Right cardiac atrium (tissue), 5 donors: ENCODE measurements around the gene IL19. TPM values are rescaled to one million over a fixed set of nuclear protein-coding genes. Genes with fewer than 3 reads are reported as not detected.
"Not testable (repeated sequence)": the region's sequence is repeated elsewhere in the genome, so short reads cannot be mapped to it uniquely, and the experiment has no call there.

ENCODE experiments used
- ATAC-seq, 2 donors: fragments of 200-7000 bp; cut with Tn5 transposase; one replicate each; pipeline versions ENCODE4 v1.8.0 to v1.9.1; 2020; ENCODE audit warnings: moderate library complexity in 2 of 2, mild to moderate bottlenecking in 1 of 2
- DNase-seq, 3 donors: peaks; one replicate each; pipeline ENCODE4 v3.0.0-alpha.2; 2020
- H3K27ac ChIP-seq: one replicate; pipeline ENCODE4 v1.5.1; 2013; ENCODE audit warnings: mild to moderate bottlenecking, low read length, control low read depth, moderate library complexity
- H3K27me3 ChIP-seq: one replicate; pipeline ENCODE4 v1.6.1; 2013; ENCODE audit not compliant: control insufficient read depth, insufficient read depth
- H3K4me1 ChIP-seq: one replicate; pipeline ENCODE4 v1.6.1; 2013; ENCODE audit warnings: low read length; ENCODE audit not compliant: control insufficient read depth, insufficient read depth
- H3K4me3 ChIP-seq: one replicate; pipeline ENCODE4 v1.5.1; 2013; ENCODE audit warnings: low read length, control low read depth
- H3K9me3 ChIP-seq: one replicate; pipeline ENCODE4 v1.6.1; 2013; ENCODE audit warnings: low read length; ENCODE audit not compliant: control insufficient read depth
- WGBS: extraction: QIAGEN DNeasy Blood & Tissue Kit; methylation state at CpG from one replicate; pipeline ENCODE4 v1.1.7; 2013; 5-methylcytosine and 5-hydroxymethylcytosine counted together
- intact Hi-C, 4 donors: fragments of 100-400 bp; cut with DNase I; formaldehyde crosslinking; loops; one replicate each; pipeline versions ENCODE4 v1.11.0 to v1.14.0; 2022 to 2023
- polyA plus RNA-seq: library from polyadenylated mRNA; stranded (reverse); fragments of 200-250 nt; gene quantifications from one replicate; pipeline ENCODE4 v1.2.3, GENCODE V29; 2013
- total RNA-seq, 4 donors: library from RNA; stranded (reverse); fragmentation: NEBNext Ultra II Directional; extraction: Animal tissue kit (Norgen Biotek cat#: 25700); gene quantifications; one replicate each; pipeline ENCODE4 v1.2.1, GENCODE V29; 2021
- donor health status: healthy with polysubstance abuse.
- donor health status: DM: no; HTN: yes; CAD: no.
- donor health status: DM: no; HTN: no; CAD: no.
- donor health status: DM: no; HTN: yes; CAD: no; lungs with severe emphysema.
- donor health status: DM: yes; HTN: yes; CAD: no.

Gene IL19
- total and polyA plus RNA-seq, 5 donors, result not detected

DNA sequence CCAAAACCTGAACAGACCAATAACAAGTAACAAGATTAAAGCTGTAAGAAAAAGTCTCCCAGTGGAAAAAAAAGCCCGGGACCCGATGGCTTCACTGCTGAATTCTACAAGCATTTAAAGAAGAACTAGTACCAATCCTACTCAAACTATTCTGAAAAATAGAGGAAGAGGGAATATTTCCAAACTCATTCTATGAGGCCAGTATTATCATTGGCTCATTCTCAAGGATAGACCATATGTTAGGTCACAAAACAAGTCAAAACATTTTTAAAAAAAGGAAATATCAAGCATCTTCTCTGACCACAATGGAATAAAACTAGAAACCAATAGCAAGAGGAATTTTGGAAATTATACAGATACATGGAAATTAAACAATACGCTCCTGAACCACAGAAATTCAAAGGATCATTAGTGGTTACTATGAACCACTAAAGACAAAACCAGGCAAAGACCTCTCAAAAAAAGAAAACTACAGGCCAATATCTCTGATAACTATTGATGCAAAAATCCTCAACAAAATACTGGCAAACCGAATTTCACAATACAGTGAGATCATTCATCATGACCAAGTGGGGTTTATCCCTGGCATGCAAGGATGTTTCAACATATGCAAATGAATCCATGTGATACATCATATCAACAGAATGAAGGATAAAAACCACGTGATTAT, 80.9 kb downstream of the IL19 start:
- no peaks in the 10 kb centered on the region for H3K9me3 ChIP-seq
- intact Hi-C loops, result no loop called here
- 67% methylated on average over 5 of the region's 5 CpGs for WGBS
- no peak overlapping the region for H3K27ac ChIP-seq
- H3K27me3 ChIP-seq, result no peaks in the 10 kb centered on the region
- DNase-seq (no peak), ATAC-seq (no peak)
- no peak overlapping the region for H3K4me3 ChIP-seq
- H3K4me1 ChIP-seq, result peaks cover 2% of the 10 kb centered on the region

DNA sequence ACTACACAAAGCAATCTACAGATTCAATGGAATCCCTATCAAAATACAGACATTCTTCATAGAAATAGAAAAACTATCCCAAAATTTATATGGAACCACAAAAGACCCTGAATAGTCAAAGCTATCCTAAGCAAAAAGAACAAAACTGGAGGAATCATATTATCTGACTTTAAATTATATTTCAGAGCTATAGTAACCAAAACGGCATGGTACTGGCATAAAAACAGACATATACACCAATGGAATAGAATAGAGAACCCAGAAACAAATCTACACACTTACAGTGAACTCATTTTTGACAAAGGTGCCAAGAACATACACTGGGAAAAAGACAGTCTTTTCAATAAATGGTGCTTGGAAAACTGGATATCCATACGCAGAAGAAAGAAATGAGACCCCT, 82.1 kb downstream of the IL19 start:
- intact Hi-C loops, H3K27me3 ChIP-seq, H3K9me3 ChIP-seq, H3K27ac ChIP-seq, ATAC-seq, DNase-seq, H3K4me3 ChIP-seq, H3K4me1 ChIP-seq: not testable (repeated sequence)
- 98% methylated on average over 2 of the region's 2 CpGs for WGBS

- H3K27me3 ChIP-seq, H3K4me1 ChIP-seq, intact Hi-C loops, DNase-seq, ATAC-seq, H3K27ac ChIP-seq, H3K4me3 ChIP-seq, H3K9me3 ChIP-seq: not testable (repeated sequence)
Measured at GRCh38 chr1:206853696-206854095, 83.1 kb downstream of the IL19 start.

GRCh38 chr1:206854401-206855129, 84.0 kb downstream of the IL19 start:
- no peaks in the 10 kb centered on the region for H3K27me3 ChIP-seq
- ATAC-seq, result no peak

GRCh38 chr1:206855859-206856258, 85.3 kb downstream of the IL19 start:
- WGBS, result 88% methylated on average over 2 of the region's 2 CpGs
- no peaks in the 10 kb centered on the region for H3K27me3 ChIP-seq
- H3K27ac ChIP-seq, result no peak overlapping the region
- no peak for ATAC-seq
- no peak overlapping the region for H3K4me3 ChIP-seq
- DNase-seq, result no peak
- H3K9me3 ChIP-seq, result no peaks in the 10 kb centered on the region
- intact Hi-C loops, result no loop called here
- no peaks in the 10 kb centered on the region for H3K4me1 ChIP-seq

More at GRCh38 chr1:206854401-206855129, 84.0 kb downstream of the IL19 start:
- no peak overlapping the region for H3K4me3 ChIP-seq
- no peaks in the 10 kb centered on the region for H3K4me1 ChIP-seq
- no peak for DNase-seq
- 72% methylated on average over 3 of the region's 3 CpGs for WGBS
- intact Hi-C loops, result no loop called here
- no peaks in the 10 kb centered on the region for H3K9me3 ChIP-seq
- no peak overlapping the region for H3K27ac ChIP-seq

GRCh38 chr1:206856674-206857464, 86.3 kb downstream of the IL19 start:
- no peaks in the 10 kb centered on the region for H3K4me1 ChIP-seq
- intact Hi-C loops, result no loop called here
- DNase-seq, result peak in 1 of 3 donors; percentile 46
- no peaks in the 10 kb centered on the region for H3K9me3 ChIP-seq
- H3K27me3 ChIP-seq, result no peaks in the 10 kb centered on the region
- 93% methylated on average over 5 of the region's 5 CpGs for WGBS
- ATAC-seq, result no peak
- no peak overlapping the region for H3K27ac ChIP-seq
- no peak overlapping the region for H3K4me3 ChIP-seq

- intact Hi-C loops, result no loop called here
- DNase-seq, result no peak
- peak; percentile 14 to 40 for ATAC-seq
- Histone ChIP-seq H3K4me3 (no peak overlapping the region), H3K27me3 (no peaks in the 10 kb centered on the region), H3K9me3 (no peaks in the 10 kb centered on the region), H3K27ac (no peak overlapping the region), H3K4me1 (no peaks in the 10 kb centered on the region)
- 47% methylated on average over 5 of the region's 5 CpGs for WGBS
Measured at GRCh38 chr1:206859082-206859521, 88.5 kb downstream of the IL19 start.

DNA sequence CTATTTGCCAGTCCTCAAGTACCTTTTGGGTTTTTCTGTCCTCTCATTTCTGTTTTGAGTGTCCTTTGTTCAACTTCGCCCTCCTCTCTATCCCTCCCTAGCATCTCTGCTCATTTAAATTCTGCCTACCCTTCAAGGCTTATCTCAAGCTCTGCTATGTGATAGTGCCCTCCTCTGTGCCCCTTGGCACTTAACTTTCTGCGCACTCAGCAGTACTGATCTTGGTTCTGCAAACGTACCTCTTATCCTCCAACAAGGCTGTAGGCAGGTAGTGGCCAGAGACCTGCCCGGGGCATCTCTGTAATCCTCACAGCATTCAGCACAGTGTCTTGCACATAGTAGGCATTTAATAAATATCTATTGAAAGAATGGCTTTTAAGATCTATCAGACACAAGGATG, 89.6 kb downstream of the IL19 start:
- Histone ChIP-seq H3K27me3 (no peaks in the 10 kb centered on the region), H3K9me3 (no peaks in the 10 kb centered on the region), H3K4me3 (no peak overlapping the region), H3K27ac (no peak overlapping the region), H3K4me1 (no peaks in the 10 kb centered on the region)
- intact Hi-C loops, result loop anchor here in 1 of 4 donors (5.0 kb wide), 1 partner anchor 52 kb away; no protein-coding TSS in a partner anchor
- ATAC-seq (no peak), DNase-seq (no peak)
- 85% methylated on average over 4 of the region's 4 CpGs for WGBS

DNA sequence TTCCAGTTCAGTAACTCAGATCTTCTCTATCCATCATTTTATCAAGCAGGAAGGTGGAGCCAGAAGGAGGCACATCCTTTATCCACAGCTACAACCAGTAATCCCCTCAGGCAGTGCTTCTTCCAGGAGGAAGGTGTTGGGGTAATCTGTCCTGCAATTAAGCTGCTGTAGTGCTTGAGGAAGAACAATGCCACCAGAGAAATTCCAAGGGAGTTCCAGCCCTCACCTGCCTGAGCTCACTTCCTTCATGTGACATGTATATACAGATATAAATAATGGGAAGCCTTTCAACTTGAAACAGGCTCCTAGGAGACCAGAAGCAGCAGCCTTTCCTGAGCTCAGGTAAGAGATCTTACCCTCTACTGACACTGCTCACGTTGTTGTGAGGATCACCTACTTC, 92.7 kb downstream of the IL19 start:
- Histone ChIP-seq H3K4me1 (no peaks in the 10 kb centered on the region), H3K4me3 (no peak overlapping the region), H3K9me3 (no peaks in the 10 kb centered on the region), H3K27me3 (no peaks in the 10 kb centered on the region), H3K27ac (no peak overlapping the region)
- DNase-seq (no peak), ATAC-seq (no peak)
- intact Hi-C loops, result loop anchor here in 1 of 4 donors (5.0 kb wide), 1 partner anchor 49 kb away; no protein-coding TSS in a partner anchor
- 78% methylated on average over 1 of the region's 1 CpG for WGBS

DNA sequence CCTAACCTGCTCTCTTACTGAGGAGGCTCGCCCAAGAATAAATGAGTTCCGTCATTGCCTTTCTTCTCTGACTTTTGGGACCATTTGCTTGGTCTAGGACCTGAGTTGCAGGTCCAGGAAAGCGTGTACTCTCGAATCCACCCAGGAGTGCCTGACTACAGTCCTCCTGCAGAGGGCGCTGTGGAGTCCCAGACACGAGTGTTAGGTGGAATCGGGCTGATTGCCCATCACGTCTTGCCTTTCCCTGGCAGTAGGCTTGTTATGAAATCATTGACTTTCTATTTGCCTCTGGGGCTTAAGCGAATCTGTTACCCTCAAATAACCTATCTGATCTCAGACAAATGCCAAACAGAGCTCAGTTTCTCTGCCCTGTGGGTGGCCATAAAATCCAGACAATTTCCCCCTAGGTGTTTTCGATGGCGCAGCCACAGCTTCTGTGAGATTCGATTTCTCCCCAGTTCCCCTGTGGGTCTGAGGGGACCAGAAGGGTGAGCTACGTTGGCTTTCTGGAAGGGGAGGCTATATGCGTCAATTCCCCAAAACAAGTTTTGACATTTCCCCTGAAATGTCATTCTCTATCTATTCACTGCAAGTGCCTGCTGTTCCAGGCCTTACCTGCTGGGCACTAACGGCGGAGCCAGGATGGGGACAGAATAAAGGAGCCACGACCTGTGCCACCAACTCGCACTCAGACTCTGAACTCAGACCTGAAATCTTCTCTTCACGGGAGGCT, 94.5 kb downstream of the IL19 start, which contains the start of gene IL20:
Gene IL20 (plus strand): TSS at position 685 of the 733 bp plus-strand sequence. CDS start 230 bp downstream, outside the sequence.
- intact Hi-C loops, result loop anchor here in 2 of 4 donors (5.0 kb wide), 2 partner anchors 42 to 47 kb away; no protein-coding TSS in a partner anchor
- Histone ChIP-seq H3K4me3 (no peak within 1 kb of the TSS), H3K9me3 (no peaks in the 10 kb centered on the region), H3K27ac (no peak within 1 kb of the TSS), H3K4me1 (no peaks in the 10 kb centered on the region), H3K27me3 (no peaks in the 10 kb centered on the region)
- 54% methylated on average over 19 of the region's 19 CpGs for WGBS
- ATAC-seq, result peak; percentile 56 to 66
- peak; percentile 72 to 87 (median 86) for DNase-seq
